Neuronal stem cell (in vitro differentiated cells): ENCODE measurements around the gene CBL. TPM values are rescaled to one million over a fixed set of nuclear protein-coding genes. Genes with fewer than 3 reads are reported as not detected.

Experiments used
- DNase-seq: peaks from one replicate; pipeline ENCODE4 v3.0.0-alpha.2; 2013; ENCODE audit warnings: low spot score
- H2AFZ ChIP-seq: one replicate; pipeline ENCODE4 v1.6.1; 2013; ENCODE audit warnings: mild to moderate bottlenecking, low read length, inconsistent platforms
- H2AK5ac ChIP-seq: 2 replicates; pipeline ENCODE4 v1.6.1; 2013; ENCODE audit warnings: low read depth, mild to moderate bottlenecking, inconsistent platforms, low read length, moderate library complexity, mixed read lengths
- H2BK120ac ChIP-seq: 2 replicates; pipeline ENCODE4 v1.6.1; 2013; ENCODE audit warnings: low read depth, mild to moderate bottlenecking, inconsistent platforms, low read length, moderate library complexity, mixed read lengths
- H2BK12ac ChIP-seq: one replicate; pipeline ENCODE4 v1.6.1; 2013; ENCODE audit warnings: low read length, inconsistent platforms
- H2BK15ac ChIP-seq: 2 replicates; pipeline ENCODE4 v1.6.1; 2013; ENCODE audit warnings: mild to moderate bottlenecking, low read length, inconsistent platforms, mixed read lengths
- H2BK5ac ChIP-seq: one replicate; pipeline ENCODE4 v1.6.1; 2013; ENCODE audit warnings: inconsistent platforms, mild to moderate bottlenecking, low read length, moderate library complexity
- H3K14ac ChIP-seq: one replicate; pipeline ENCODE4 v1.6.1; 2013; ENCODE audit warnings: low read length, inconsistent platforms
- H3K18ac ChIP-seq: 2 replicates; pipeline ENCODE4 v1.6.1; 2013; ENCODE audit warnings: low read length, inconsistent platforms
- H3K23ac ChIP-seq: 2 replicates; pipeline ENCODE4 v1.6.1; 2013; ENCODE audit warnings: low read depth, mild to moderate bottlenecking, mixed read lengths, low read length, inconsistent platforms; ENCODE audit not compliant: poor library complexity
- H3K27ac ChIP-seq: replicated peaks from 3 replicates; pipeline ENCODE4 v1.5.1; 2013; ENCODE audit warnings: low read length, inconsistent platforms
- H3K27me3 ChIP-seq, 3 experiments: 2 replicates each; pipeline ENCODE4 v1.6.1; 2013; ENCODE audit warnings: low read length in 3 of 3, mild to moderate bottlenecking in 2 of 3, inconsistent platforms in 1 of 3, low read depth in 1 of 3, mixed read lengths in 1 of 3, moderate library complexity in 1 of 3; ENCODE audit not compliant: control insufficient read depth in 3 of 3, insufficient read depth in 3 of 3
- H3K36me3 ChIP-seq, 2 donors: replicated peaks in 1 of 2; 2 replicates each; pipeline ENCODE4 v1.6.1; 2013; ENCODE audit warnings: low read length in 2 of 2; ENCODE audit not compliant: control insufficient read depth in 2 of 2, insufficient read depth in 2 of 2
- H3K4ac ChIP-seq: 2 replicates; pipeline ENCODE4 v1.6.1; 2013; ENCODE audit warnings: inconsistent platforms, mild to moderate bottlenecking, low read length, moderate library complexity
- H3K4me1 ChIP-seq, 2 donors: 1 replicate in 1 of 2; 2 replicates in 1 of 2; pipeline ENCODE4 v1.6.1; 2013; ENCODE audit warnings: low read length in 2 of 2, low read depth in 1 of 2; ENCODE audit not compliant: control insufficient read depth in 2 of 2, insufficient read depth in 1 of 2
- H3K4me2 ChIP-seq: one replicate; pipeline ENCODE4 v1.6.1; 2013; ENCODE audit warnings: mild to moderate bottlenecking, low read length, inconsistent platforms; ENCODE audit not compliant: insufficient read depth, poor library complexity, severe bottlenecking
- H3K4me3 ChIP-seq, 2 donors: 2 replicates each; pipeline ENCODE4 v1.5.1; 2013; ENCODE audit warnings: low read length in 2 of 2, mild to moderate bottlenecking in 2 of 2, inconsistent platforms in 1 of 2, moderate library complexity in 1 of 2
- H3K79me1 ChIP-seq: one replicate; pipeline ENCODE4 v1.6.1; 2013; ENCODE audit warnings: low read depth, mild to moderate bottlenecking, inconsistent platforms, low read length, moderate library complexity
- H3K9ac ChIP-seq: one replicate; pipeline ENCODE4 v1.6.1; 2013; ENCODE audit warnings: mild to moderate bottlenecking, low read depth, low read length, inconsistent platforms; ENCODE audit not compliant: poor library complexity
- H3K9me3 ChIP-seq, 2 donors: replicated peaks in 1 of 2; 2 replicates each; pipeline versions ENCODE3 to v1.6.1; 2013; ENCODE audit warnings: low read length in 2 of 2, mild to moderate bottlenecking in 2 of 2, inconsistent platforms in 1 of 2, low read depth in 1 of 2, mixed read lengths in 1 of 2, moderate library complexity in 1 of 2; ENCODE audit not compliant: control insufficient read depth in 2 of 2, insufficient read depth in 1 of 2
- H4K8ac ChIP-seq: one replicate; pipeline ENCODE4 v1.6.1; 2013; ENCODE audit warnings: low read depth, mild to moderate bottlenecking, inconsistent platforms, low read length, moderate library complexity
- H4K91ac ChIP-seq: one replicate; pipeline ENCODE4 v1.6.1; 2013; ENCODE audit warnings: low read length, low read depth, mild to moderate bottlenecking, inconsistent platforms; ENCODE audit not compliant: poor library complexity
- WGBS, 2 donors: extraction: QIAGEN DNeasy Blood & Tissue Kit; methylation state at CpG; one replicate each; pipeline ENCODE4 v1.1.7; 2013; ENCODE audit warnings: missing lambda C conversion rate in 2 of 2, mixed read lengths in 1 of 2; ENCODE audit not compliant: insufficient read length in 2 of 2, insufficient replicate concordance in 1 of 2; ENCODE audit errors: extremely low coverage in 2 of 2; 5-methylcytosine and 5-hydroxymethylcytosine counted together
- polyA plus RNA-seq, 2 experiments: library from polyadenylated mRNA; stranded (reverse); fragments of 200-250 nt; gene quantifications; one replicate each; pipeline ENCODE4 v1.2.3, GENCODE V29; 2013

Gene CBL
- polyA plus RNA-seq (2013, experiment 1 of 2), result 10.7 TPM
- polyA plus RNA-seq (2013, experiment 2 of 2), result 11.0 TPM

GRCh38 chr11:119205574-119206510 lies at the start of gene CBL:
Gene CBL, plus strand, starts transcription at chr11:119206339. Its CDS starts 79 bp downstream, at chr11:119206418.
- Histone ChIP-seq H3K4ac (no peak within 1 kb of the TSS), H2BK5ac (peak within 1 kb of the TSS; percentile 82), H2BK12ac (peak within 1 kb of the TSS; percentile 41), H3K36me3 (peaks cover 0 to 2% of the 10 kb centered on the region in 2 donors), H2BK120ac (no peak within 1 kb of the TSS), H2BK15ac (peak within 1 kb of the TSS; percentile 94), H4K8ac (peak within 1 kb of the TSS; percentile 43), H3K23ac (peak within 1 kb of the TSS; percentile 80), H4K91ac (no peak within 1 kb of the TSS), H3K14ac (peak within 1 kb of the TSS; percentile 89), H3K27ac (peak within 1 kb of the TSS; percentile 98), H3K4me3 (peak within 1 kb of the TSS; percentile 85 to 91), H3K4me1 (peaks cover 2 to 3% of the 10 kb centered on the region in 2 donors), H2AFZ (peak within 1 kb of the TSS; percentile 99), H3K9me3 (no peaks in the 10 kb centered on the region), H2AK5ac (peak within 1 kb of the TSS; percentile 68), H3K18ac (peak within 1 kb of the TSS; percentile 98), H3K9ac (peak within 1 kb of the TSS; percentile 95), H3K4me2 (peak within 1 kb of the TSS; percentile 87), H3K79me1 (no peaks in the 10 kb centered on the region), H3K27me3 (no peaks in the 10 kb centered on the region)
- WGBS, 2 donors, result no CpG with 5 or more reads among the region's 88 CpGs
- DNase-seq, result peak; percentile 96

GRCh38 chr11:119156496-119156895 lies 49.6 kb upstream of the CBL start:
- Histone ChIP-seq H2AFZ (no peak overlapping the region), H3K36me3 (no peaks in the 10 kb centered on the region), H3K27ac (no peak overlapping the region), H3K23ac (no peak overlapping the region), H3K9ac (no peak overlapping the region), H3K4ac (no peak overlapping the region), H4K8ac (no peak overlapping the region), H3K4me3 (peak overlapping the region in 1 of 2 donors; percentile 50), H3K4me2 (no peak overlapping the region), H2BK12ac (no peak overlapping the region), H3K18ac (no peak overlapping the region), H3K4me1 (peaks cover 0 to 3% of the 10 kb centered on the region in 2 donors), H4K91ac (no peak overlapping the region), H2BK120ac (no peak overlapping the region), H2BK15ac (no peak overlapping the region), H3K9me3 (no peaks in the 10 kb centered on the region), H2AK5ac (no peak overlapping the region), H3K27me3 (peaks cover 0 to 81% (median 7%) of the 10 kb centered on the region in 3 experiments), H2BK5ac (no peak overlapping the region), H3K14ac (no peak overlapping the region), H3K79me1 (no peaks in the 10 kb centered on the region)
- no peak for DNase-seq
- no CpG with 5 or more reads among the region's 10 CpGs for WGBS, 2 donors

GRCh38 chr11:119157063-119157462 lies 49.1 kb upstream of the CBL start:
- H3K9ac ChIP-seq, result no peak overlapping the region

GRCh38 chr11:119158467-119158866 lies 47.7 kb upstream of the CBL start:
- peak overlapping the region in 1 of 2 donors; percentile 61 for H3K4me3 ChIP-seq
- H3K36me3 ChIP-seq, result no peaks in the 10 kb centered on the region
- no peaks in the 10 kb centered on the region for H3K9me3 ChIP-seq
- no peak overlapping the region for H2BK15ac ChIP-seq
- H2AK5ac ChIP-seq, result no peak overlapping the region
- no peak for DNase-seq
- no peak overlapping the region for H3K4me2 ChIP-seq
- no peak overlapping the region for H4K91ac ChIP-seq
- no peak overlapping the region for H3K9ac ChIP-seq
- no peak overlapping the region for H3K14ac ChIP-seq
- no peak overlapping the region for H4K8ac ChIP-seq
- H2AFZ ChIP-seq, result no peak overlapping the region
- H2BK120ac ChIP-seq, result no peak overlapping the region
- H2BK5ac ChIP-seq, result no peak overlapping the region
- H3K4me1 ChIP-seq, result peaks cover 0 to 3% of the 10 kb centered on the region in 2 donors
- no peak overlapping the region for H2BK12ac ChIP-seq
- no peak overlapping the region for H3K23ac ChIP-seq
- H3K27me3 ChIP-seq, result peaks cover 0 to 74% (median 0%) of the 10 kb centered on the region in 3 experiments
- WGBS, 2 donors, result no CpG with 5 or more reads among the region's 13 CpGs
- H3K18ac ChIP-seq, result no peak overlapping the region
- no peaks in the 10 kb centered on the region for H3K79me1 ChIP-seq
- H3K4ac ChIP-seq, result no peak overlapping the region
- no peak overlapping the region for H3K27ac ChIP-seq

More at GRCh38 chr11:119157063-119157462, 49.1 kb upstream of the CBL start:
- Histone ChIP-seq H2BK120ac (no peak overlapping the region), H4K91ac (no peak overlapping the region), H3K79me1 (no peaks in the 10 kb centered on the region), H3K27me3 (peaks cover 0 to 81% (median 2%) of the 10 kb centered on the region in 3 experiments), H2BK5ac (no peak overlapping the region), H3K9me3 (no peaks in the 10 kb centered on the region), H2BK15ac (no peak overlapping the region), H3K36me3 (no peaks in the 10 kb centered on the region), H3K14ac (no peak overlapping the region), H3K18ac (no peak overlapping the region), H3K4ac (no peak overlapping the region), H2AFZ (no peak overlapping the region), H3K23ac (no peak overlapping the region), H2AK5ac (no peak overlapping the region), H3K4me3 (no peak overlapping the region), H3K4me2 (no peak overlapping the region), H4K8ac (no peak overlapping the region), H2BK12ac (no peak overlapping the region), H3K27ac (no peak overlapping the region), H3K4me1 (peaks cover 0 to 3% of the 10 kb centered on the region in 2 donors)
- no peak for DNase-seq
- WGBS, 2 donors, result no CpG with 5 or more reads among the region's 3 CpGs
